GM12872 (cell line): ENCODE data around the gene TMEM229B.

Source experiments
- TF ChIP-seq, protein P1 (sequence below): IDR thresholded peaks from 3 replicates; pipeline ENCODE4 v1.5.1; 2011; ENCODE audit warnings: low read depth, mild to moderate bottlenecking, low read length, moderate library complexity; ENCODE audit not compliant: insufficient read depth

Gene TMEM229B

DNA sequence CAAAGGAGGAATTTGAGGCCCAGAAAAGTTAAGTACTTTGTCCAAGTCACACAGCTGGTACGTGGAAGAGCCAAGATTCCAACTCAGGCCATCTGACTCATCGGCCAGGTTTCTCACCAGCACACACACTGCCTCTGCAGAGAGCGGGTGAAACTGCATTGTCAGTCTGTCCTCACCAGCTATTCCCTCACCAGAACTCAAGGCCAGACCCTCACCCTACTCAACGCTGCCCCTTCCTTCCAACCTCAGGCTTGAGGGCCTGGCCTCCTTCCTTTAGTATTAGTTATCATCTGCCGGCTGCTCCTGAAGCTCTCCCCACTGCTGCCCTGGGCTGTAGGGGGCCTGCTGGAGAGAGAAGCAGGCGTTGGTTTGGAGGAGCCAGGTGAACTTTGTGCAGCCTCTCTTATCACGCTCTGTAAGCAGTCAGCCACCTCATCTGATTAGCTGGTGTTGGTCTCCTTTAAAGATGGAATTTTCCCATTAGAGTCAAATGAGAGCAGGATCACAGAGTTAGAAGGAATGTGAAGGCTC lies 60.0 kb downstream of the TMEM229B start:
- TF ChIP-seq, protein P1, sequence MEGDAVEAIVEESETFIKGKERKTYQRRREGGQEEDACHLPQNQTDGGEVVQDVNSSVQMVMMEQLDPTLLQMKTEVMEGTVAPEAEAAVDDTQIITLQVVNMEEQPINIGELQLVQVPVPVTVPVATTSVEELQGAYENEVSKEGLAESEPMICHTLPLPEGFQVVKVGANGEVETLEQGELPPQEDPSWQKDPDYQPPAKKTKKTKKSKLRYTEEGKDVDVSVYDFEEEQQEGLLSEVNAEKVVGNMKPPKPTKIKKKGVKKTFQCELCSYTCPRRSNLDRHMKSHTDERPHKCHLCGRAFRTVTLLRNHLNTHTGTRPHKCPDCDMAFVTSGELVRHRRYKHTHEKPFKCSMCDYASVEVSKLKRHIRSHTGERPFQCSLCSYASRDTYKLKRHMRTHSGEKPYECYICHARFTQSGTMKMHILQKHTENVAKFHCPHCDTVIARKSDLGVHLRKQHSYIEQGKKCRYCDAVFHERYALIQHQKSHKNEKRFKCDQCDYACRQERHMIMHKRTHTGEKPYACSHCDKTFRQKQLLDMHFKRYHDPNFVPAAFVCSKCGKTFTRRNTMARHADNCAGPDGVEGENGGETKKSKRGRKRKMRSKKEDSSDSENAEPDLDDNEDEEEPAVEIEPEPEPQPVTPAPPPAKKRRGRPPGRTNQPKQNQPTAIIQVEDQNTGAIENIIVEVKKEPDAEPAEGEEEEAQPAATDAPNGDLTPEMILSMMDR = no peak

DNA sequence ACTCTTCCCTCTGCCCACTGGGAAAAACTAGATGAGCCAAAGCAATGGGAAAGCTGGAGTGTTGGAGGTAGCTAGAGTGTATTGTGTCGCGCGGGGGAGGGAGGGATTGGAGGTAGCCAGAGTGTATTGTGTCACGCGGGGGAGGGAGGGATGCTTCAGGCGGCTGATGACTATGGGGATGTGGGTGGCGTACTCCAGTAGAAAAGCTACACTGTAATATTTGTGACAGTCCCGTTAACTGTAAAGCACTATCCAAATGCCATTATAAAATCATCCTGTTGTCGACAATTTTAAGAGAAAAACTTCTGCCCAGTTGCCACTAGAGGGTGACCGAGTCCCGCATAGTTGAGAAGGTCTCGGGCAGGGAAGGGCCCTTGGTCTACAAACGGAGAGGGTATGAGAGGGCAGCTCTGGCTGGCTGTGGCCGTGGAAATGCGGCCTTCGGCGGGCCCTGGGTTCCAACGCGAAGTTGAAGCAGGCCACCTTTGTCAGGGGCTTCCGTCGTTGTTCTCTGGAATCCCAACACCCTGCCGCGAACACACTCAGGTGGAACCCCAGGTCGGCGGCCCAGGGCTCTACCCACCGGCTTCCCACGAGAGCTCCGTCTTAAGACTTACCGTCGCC lies 61.4 kb downstream of the TMEM229B start:
- TF ChIP-seq, protein P1 = peak; percentile 84

DNA sequence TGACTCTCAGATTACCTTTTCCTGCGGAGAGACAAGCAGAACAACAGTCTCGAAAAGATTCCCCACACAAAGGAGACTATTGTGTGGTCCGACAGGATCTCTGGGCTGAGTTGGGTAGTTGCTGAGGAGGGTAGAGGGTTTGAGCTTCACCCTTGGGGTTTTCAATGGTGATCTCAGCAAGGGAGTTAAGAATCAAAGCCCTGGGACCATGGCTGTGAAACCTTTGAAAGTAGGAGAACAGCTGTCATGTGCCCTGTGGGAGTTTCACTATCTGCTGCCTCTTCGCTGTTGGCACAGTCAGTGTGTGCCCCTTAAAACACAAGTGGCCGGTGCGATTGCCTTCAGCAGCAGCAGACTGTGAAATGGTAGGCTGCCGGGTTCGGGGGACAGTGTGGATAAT lies 62.4 kb downstream of the TMEM229B start:
- TF ChIP-seq, protein P1 = no peak

DNA sequence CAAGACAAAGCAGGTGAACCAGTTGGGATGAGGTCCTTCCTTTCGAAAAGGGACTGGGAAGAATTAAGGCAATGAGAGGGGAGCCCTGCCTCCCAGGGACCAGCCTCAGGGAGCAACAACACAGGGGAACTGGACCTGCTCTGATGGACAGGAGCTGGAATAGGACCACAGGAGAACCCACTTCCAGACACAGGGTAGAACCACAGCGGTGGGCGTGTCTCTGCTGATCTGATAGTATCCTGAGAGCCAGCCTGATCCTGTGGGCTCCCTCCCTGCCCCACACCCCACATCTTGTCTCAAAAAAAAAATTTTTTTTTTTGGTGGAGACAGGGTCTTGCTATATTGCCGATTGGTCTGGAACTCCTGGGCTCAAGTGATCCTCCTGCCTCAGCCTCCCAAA lies 62.9 kb downstream of the TMEM229B start:
- TF ChIP-seq, protein P1 = no peak

DNA sequence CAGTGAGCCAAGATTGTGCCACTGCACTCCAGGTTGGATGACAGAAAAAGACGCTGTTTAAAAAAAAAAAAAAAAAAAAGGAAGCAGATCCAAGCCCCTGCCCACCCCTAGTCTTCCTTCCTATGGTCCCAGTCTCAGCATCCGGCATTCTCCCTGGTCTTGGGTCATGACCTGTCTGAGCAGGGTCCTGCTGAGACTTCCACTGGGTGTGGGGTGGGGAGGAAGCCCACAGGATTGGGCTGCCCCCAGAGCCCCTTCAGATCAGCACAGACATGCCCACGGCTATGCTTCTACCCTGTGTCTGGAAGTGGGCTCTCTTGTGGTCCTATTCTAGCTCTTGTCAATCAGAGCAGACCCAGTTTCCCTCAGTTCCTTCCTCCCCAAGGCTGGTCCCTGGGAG lies 64.0 kb downstream of the TMEM229B start:
- TF ChIP-seq, protein P1 = no peak

DNA sequence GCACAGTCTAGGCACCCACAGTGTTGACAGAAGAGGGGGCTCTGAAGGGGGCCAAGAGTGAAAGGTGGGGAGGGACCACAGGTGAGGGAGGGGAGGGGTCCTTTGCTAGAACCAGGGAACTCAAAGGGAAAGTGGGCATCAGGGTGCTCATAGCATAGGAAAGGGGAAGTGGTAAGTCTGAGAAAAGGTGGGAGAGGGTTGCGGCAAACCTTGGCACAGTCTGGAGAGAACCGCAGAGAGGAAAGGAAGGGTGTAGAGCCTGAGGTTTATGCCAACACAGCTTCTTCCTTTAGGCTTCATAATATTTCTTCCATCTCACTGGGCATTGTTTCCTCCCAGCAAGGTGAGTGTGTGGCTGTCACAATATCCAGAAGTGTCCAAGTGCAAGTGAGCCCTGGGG lies 65.1 kb downstream of the TMEM229B start:
- TF ChIP-seq, protein P1 = no peak

DNA sequence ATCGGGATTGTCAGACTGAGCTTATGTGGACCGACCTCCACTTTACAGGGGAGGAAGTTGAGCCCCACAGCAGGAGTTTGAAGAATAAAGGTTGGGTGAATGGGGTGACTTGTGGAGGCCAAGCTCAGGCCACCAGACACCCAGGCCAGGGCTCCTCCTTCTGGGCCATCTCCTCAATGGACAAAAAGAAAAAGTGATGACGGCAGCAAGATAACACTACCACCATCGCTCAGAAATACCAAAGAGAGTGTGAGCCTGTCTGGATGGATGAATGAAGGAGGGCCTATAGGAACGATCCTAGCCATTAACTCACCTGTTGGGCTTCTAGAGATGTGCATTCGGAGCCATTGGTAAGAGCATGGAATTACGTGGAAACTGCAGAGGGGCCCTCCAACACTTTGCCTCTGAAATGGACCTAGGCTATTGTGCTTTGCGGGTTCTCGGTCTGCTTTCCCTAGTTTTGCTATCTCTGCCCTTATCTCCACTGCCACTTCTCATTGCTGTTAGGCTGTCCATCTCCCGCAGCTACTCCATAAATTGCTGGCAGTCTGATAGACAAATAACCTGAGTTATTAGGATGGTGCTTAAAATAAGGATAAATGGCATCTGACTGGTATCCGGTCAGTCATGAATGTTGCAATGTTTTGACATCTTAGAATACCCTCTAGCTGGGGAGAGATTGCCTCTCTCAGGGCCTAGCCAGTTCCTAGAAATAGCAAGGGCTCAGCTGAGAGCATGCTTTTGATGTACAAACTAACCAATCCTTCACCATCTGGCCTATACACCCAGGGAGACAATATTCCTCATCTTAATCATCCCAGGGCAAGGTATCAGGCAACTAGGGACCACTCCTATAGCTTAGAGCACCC lies 66.9 kb downstream of the TMEM229B start:
- TF ChIP-seq, protein P1 = no peak
